Activated naive CD4-positive, alpha-beta T cell (primary cell): Measurements from ENCODE around the gene MORC1.

Experiments used
- DNase-seq, 4 experiments: peaks; one replicate each; lab custom pipeline; 2025; lab: John Stamatoyannopoulos, UW

Gene MORC1

GRCh38 chr3:108946292-108947285 is 171.3 kb downstream of the MORC1 start:
- no peak for DNase-seq

GRCh38 chr3:108940568-108941263 is 177.2 kb downstream of the MORC1 start:
- no peak for DNase-seq

GRCh38 chr3:108940166-108940565 is 177.8 kb downstream of the MORC1 start:
- DNase-seq, result no peak

GRCh38 chr3:108936924-108937689 is 180.8 kb downstream of the MORC1 start:
- no peak for DNase-seq

- DNase-seq, result no peak
These were observed 186.9 kb downstream of the MORC1 start for GRCh38 chr3:108931035-108931434.

GRCh38 chr3:108918866-108919265 is 199.1 kb downstream of the MORC1 start:
- DNase-seq, result no peak

- peak in 2 of 4 experiments; percentile 4 to 12 for DNase-seq
These were observed 202.9 kb downstream of the MORC1 start for GRCh38 chr3:108914774-108915641.

GRCh38 chr3:108909799-108910198 is 208.1 kb downstream of the MORC1 start:
- no peak for DNase-seq
